ENCODE data around the gene SOHLH1.

DNA sequence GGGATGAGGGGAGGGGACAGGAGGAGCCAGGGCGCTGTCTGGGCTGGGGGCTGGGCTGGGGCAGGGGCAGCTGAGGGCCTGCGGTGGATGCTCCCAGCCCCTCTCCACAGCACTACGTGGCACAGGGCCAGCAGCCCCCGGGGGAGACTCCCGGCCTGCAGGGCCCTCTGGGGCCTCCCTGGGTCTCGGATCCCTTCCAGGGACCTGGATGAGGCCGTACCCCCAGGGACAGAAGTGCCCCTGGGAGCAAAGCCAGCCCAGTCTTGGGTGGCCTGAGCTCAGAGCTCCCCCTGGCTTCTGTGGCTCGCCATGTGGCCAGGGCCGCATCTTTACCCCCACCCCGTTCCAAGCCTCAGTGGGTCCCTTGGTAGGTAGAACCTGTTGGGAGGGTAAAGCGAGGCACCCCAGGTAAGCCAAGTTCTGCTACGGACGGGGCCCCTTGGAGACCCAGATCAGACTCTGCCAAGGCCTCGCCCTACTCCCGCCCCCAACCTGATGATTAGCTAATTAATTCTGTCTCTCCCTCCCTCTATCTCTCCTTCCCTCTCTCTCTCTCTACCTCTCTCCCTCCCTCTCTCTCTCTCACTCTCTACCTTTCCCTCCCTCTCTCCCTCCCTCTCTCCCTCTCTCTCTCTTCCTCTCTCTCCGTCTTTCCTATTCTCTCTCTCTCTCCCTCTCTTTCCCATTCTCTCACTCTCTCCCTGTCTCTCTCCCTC lies 27.0 kb upstream of the SOHLH1 start:
- TF ChIP-seq, protein P1, sequence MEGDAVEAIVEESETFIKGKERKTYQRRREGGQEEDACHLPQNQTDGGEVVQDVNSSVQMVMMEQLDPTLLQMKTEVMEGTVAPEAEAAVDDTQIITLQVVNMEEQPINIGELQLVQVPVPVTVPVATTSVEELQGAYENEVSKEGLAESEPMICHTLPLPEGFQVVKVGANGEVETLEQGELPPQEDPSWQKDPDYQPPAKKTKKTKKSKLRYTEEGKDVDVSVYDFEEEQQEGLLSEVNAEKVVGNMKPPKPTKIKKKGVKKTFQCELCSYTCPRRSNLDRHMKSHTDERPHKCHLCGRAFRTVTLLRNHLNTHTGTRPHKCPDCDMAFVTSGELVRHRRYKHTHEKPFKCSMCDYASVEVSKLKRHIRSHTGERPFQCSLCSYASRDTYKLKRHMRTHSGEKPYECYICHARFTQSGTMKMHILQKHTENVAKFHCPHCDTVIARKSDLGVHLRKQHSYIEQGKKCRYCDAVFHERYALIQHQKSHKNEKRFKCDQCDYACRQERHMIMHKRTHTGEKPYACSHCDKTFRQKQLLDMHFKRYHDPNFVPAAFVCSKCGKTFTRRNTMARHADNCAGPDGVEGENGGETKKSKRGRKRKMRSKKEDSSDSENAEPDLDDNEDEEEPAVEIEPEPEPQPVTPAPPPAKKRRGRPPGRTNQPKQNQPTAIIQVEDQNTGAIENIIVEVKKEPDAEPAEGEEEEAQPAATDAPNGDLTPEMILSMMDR (IDR thresholded peaks at IDR 0.05; ENCODE audit: low read depth, low read length, poor library complexity, severe bottlenecking), result no peak
- no peak for TF ChIP-seq EZH2phosphoT487 (IDR thresholded peaks at IDR 0.05; ENCODE audit: borderline replicate concordance, low read length)

Measured in DOHH2 (cell line).